Suprapubic skin (tissue), 3 donors: ENCODE results near the gene AKAP13.

ENCODE experiments used
- POLR2AphosphoS5 ChIP-seq, 3 donors: sonication (generic); formaldehyde crosslinking; IDR thresholded peaks; one replicate each; pipeline ENCODE4 v1.6.1; 2017; ENCODE audit warnings: antibody characterized with exemption in 3 of 3
- TF ChIP-seq, protein P1 (sequence below), 2 donors: fragments of 200-600 bp in 1 of 2; fragments of 450-650 bp in 1 of 2; sonication (generic) in 1 of 2; IDR thresholded peaks; one replicate each; pipeline ENCODE4 v1.5.1; 2016 to 2019; ENCODE audit warnings: antibody characterized with exemption in 2 of 2, mild to moderate bottlenecking in 1 of 2, moderate library complexity in 1 of 2

DNA sequence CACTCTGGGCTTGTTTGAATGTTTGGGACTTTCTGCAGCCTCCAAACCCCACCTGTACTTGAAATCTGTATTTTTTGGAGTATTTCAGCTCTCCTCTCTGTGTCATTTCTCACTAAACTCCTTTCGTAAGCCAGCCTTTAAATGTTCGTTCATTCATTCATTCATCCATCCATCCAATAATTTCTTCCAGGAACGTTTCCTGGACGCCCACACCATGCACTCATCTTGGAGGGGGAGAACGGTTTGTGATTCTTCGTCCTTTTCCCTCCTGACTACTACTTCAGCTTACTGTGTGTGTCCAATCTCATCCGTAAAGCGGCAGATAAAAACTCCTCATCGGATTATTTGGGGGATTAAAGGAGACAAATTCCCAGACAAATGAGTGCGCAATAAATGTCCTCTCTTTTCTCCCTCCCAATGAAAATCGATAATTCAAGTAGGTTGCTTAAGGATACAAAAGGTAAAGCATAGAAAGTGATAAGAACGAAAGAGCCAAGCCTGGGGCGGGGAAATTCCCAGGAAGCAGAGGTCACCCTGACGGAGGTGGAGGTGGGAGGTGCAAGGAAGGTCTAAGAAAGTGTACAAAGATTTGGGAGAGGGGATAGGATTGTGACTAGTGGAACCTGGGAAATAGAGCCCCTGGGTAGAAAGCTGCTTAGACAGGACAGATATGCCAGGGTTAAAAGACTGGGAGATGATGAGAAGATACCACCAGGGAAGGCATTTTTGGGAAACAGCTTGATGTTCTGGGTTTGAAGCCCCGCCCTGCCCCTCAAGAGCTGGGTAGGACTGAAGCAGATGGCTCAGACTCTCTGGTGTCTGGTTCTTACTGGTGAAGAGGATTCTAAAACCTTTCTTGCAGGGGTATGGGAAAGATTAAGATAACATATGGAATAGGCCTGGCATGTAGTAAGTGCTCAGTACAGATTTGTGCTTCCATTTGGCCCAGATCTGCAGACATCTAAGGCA lies 415.2 kb downstream of the AKAP13 start:
- TF ChIP-seq, protein P1, sequence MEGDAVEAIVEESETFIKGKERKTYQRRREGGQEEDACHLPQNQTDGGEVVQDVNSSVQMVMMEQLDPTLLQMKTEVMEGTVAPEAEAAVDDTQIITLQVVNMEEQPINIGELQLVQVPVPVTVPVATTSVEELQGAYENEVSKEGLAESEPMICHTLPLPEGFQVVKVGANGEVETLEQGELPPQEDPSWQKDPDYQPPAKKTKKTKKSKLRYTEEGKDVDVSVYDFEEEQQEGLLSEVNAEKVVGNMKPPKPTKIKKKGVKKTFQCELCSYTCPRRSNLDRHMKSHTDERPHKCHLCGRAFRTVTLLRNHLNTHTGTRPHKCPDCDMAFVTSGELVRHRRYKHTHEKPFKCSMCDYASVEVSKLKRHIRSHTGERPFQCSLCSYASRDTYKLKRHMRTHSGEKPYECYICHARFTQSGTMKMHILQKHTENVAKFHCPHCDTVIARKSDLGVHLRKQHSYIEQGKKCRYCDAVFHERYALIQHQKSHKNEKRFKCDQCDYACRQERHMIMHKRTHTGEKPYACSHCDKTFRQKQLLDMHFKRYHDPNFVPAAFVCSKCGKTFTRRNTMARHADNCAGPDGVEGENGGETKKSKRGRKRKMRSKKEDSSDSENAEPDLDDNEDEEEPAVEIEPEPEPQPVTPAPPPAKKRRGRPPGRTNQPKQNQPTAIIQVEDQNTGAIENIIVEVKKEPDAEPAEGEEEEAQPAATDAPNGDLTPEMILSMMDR (IDR thresholded peaks at IDR 0.05) = no peak
- TF ChIP-seq POLR2AphosphoS5 (IDR thresholded peaks at IDR 0.05) = no peak
